Epithelial cell of esophagus (primary cell): Measurements from ENCODE around the gene RAB43.
A peak's percentile ranks its signal among the peaks of the same experiment; 100 is the strongest.
"Not testable (repeated sequence)": the region's sequence is repeated elsewhere in the genome, so short reads cannot be mapped to it uniquely, and the experiment has no call there.

Source experiments
- DNase-seq: peaks from one replicate; pipeline ENCODE4 v3.0.0; 2010; ENCODE audit warnings: low read depth
- H3K4me3 ChIP-seq: 2 replicates; pipeline ENCODE4 v1.5.1; 2011; ENCODE audit warnings: mild to moderate bottlenecking, low read length, control low read depth
- TF ChIP-seq, protein P1 (sequence below): IDR thresholded peaks from 2 replicates; pipeline ENCODE4 v1.5.1; 2011; ENCODE audit warnings: low read depth, mild to moderate bottlenecking, low read length, control low read depth, inconsistent platforms; ENCODE audit not compliant: insufficient read depth; ENCODE audit errors: missing control alignments

The RAB43 gene

DNA sequence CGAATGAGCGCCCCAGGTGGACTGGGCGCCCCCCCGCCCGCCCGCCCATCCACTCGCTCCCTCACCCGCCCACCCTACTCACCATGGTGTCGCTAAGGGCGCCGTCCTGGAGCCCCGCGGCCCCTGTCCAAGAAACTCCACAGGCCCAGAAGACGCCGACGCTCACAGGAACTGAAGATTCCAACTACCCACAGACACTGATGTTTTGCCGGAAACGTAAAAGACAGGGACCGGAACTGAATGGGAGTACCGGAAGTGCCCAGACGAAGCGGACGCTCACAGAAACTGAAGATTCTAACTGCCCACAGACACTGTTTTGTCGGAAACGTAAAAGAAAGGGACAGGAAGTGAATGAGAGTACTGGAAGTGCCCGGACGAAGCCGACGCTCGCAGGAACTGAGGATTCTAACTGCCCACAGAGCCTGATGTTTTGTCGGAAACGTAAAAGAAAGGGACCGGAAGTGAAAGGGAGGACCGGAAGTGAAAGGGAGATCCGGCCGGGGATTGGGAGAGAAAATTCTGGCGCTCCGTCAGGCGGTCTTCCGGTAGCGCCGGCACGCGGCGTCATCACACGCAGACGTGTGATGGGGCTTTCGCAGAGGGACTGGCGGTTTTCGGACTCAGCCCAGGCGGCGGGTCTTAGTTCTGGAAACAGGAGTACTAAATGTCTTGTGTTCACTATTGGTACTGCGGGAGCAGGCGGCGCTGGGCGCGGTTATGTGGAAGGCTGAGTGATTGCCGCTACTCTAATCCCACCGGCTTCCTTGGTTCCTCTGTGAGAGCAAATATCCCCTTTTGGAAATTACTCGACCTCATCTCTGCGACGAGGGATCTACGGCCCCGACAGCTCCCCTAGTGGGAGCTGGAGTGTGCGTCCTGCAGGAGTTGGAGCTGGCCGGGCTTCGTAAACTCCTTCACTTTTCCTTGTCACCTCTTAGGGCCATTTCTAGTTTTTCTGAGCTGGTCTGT lies 39.6 kb upstream of the RAB43 start, which contains the start of gene ISY1:
ISY1 (minus strand) TSS at position 173 of the 969 bp plus-strand sequence; CDS start at position 85, 88 bp downstream.
- peak; percentile 97 for DNase-seq
- TF ChIP-seq, protein P1, sequence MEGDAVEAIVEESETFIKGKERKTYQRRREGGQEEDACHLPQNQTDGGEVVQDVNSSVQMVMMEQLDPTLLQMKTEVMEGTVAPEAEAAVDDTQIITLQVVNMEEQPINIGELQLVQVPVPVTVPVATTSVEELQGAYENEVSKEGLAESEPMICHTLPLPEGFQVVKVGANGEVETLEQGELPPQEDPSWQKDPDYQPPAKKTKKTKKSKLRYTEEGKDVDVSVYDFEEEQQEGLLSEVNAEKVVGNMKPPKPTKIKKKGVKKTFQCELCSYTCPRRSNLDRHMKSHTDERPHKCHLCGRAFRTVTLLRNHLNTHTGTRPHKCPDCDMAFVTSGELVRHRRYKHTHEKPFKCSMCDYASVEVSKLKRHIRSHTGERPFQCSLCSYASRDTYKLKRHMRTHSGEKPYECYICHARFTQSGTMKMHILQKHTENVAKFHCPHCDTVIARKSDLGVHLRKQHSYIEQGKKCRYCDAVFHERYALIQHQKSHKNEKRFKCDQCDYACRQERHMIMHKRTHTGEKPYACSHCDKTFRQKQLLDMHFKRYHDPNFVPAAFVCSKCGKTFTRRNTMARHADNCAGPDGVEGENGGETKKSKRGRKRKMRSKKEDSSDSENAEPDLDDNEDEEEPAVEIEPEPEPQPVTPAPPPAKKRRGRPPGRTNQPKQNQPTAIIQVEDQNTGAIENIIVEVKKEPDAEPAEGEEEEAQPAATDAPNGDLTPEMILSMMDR, result peak; percentile 90
- H3K4me3 ChIP-seq, result peak within 1 kb of the TSS; percentile 88

DNA sequence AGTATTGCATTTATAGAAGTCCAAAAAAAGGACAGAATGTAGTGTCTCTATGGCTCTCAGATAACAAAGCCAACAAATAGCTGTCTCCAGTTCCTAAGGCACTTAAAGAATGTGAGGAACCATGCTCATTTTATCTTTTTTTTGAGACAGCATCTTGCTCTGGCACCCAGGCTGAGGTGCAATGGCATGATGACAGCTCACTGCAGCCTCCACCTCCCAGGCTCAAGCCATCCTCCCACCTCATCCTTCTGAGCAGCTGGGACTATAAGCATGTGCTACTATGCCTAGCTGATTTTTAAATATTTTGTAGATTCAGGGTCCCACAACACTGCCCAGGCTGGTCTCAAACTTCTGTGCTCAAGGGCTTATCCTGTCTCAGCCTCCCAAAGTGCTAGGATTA lies 23.2 kb upstream of the RAB43 start:
- TF ChIP-seq, protein P1, result no peak
- no peak overlapping the region for H3K4me3 ChIP-seq
- no peak for DNase-seq

DNA sequence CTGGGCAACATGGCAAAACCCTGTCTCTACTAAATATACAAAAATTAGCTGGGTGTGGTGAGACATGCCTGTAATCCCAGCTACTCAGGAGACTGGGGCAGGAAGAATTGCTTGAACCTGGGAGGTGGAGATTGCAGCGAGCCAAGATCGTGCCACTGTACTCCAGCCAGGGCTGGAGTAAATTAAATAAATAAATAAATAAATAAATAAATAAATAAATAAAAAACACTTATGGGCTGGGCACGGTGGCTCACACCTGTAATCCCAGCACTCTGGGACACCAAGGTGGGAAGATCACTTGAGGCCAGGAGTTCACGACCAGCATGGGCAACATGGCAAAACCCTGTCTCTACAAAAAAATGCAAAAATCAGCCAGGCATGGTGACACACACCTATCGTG lies 19.4 kb upstream of the RAB43 start:
- not testable (repeated sequence) for H3K4me3 ChIP-seq, DNase-seq

DNA sequence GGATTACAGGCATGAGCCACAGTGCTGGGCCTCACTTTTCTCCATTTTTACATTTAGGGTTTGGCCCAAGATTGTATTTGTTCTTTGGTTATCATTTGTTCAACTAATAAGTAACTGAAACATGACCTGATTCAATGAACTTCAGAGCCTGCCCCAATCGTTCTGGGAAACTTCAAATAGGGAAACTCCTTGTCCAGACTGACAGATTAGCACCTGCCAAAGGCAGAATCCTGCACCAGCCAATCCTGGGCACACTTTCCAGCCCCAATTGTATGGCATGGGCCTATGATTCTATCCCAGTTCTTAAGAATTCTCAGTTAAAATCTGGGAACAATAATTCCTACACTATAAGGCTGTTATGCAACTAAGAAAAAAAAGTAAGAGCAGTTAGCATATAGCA lies 18.3 kb upstream of the RAB43 start:
- H3K4me3 ChIP-seq, result no peak overlapping the region
- TF ChIP-seq, protein P1, result no peak
- DNase-seq, result no peak

DNA sequence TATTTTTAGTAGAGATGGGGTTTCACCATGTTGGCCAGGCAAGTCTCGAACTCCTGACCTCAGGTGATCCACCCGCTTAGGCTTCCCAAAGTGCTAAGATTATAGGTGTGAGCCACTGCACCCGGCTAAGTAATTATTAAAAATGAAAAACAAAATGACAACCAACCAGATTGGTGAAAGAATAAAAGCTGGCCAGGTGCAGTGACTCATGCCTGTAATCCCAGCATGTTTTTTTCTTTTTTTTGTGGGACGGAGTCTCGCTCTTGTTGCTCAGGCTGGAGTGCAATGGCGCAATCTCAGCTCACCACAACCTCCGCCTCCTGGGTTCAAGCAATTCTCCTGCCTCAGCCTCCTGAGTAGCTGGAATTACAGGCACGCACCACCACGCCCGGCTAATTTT lies 14.7 kb upstream of the RAB43 start:
- not testable (repeated sequence) for H3K4me3 ChIP-seq
- peak; percentile 44 for DNase-seq

DNA sequence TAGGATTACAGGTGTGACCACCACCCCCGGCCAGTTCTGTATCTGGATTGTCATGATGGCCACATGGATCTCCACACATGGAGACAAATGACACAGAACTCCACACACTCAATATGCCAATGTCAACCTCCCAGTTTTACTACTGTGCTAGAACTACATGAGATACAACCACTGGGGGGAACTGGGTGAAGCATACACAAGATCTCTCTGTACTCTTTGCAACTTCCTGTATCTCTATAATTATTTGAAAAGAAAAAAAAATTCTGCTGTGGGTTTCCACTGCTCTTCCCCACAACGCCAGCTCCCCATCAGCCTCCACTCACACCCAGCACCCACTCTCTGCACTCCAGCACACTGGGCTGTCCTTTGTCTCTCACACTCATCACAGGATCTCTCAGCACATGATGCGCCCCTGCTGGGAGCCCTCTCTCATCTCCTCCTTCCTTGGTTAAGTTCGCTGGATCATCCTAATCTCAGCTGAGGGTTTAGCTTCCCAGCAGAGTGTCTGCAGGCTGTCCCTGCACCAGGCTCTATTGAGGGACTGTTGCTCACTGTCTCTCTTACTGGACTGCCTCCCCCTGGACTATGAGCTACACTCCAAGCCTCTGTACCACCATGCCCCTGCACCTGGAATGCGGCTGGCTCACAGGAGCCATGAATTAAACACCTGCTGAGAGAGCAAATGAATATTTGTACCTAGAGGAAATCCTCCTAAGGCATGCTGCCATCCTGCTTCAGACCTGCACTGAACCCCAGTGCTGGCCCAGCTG lies 10.7 kb upstream of the RAB43 start:
- TF ChIP-seq, protein P1, result no peak
- DNase-seq, result no peak
- no peak overlapping the region for H3K4me3 ChIP-seq

DNA sequence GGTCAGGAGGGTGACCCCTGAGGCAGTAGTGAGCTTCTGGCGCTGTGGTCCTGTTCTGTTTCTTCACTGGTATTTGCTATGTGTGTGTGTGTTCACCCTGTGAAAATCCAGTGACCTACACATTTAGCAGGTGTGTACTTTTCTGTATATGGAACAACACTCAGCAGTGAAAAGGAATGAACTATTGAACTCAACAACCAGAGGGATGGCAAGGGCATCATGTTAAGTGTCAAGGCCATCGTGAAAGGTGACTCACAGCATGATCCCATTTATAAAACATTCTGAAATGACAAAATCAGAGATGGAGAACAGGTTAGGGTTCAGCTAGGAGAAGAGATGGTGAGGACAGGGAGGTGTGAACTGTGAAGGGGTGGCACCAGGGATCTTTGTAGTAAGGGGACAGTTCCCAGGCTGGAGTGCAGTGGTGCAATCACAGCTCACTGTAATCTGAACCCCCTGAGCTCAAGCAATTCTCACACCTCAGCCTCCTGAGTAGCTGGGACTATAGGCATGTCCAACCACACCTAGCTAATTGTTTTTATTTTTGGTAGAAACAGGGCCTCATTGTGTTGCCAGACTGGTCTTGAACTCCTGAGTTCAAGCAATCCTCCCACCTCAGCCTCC lies 10.0 kb upstream of the RAB43 start:
- no peak for DNase-seq
- H3K4me3 ChIP-seq, result no peak overlapping the region
- TF ChIP-seq, protein P1, result no peak
